MCF 10A (cell line): Measurements from ENCODE around the gene CAPRIN2. TPM values are rescaled to one million over a fixed set of nuclear protein-coding genes. Genes with fewer than 3 reads are reported as not detected.

Experiments
- BruUV-seq: library from RNA; stranded (reverse); fragments of 400-500 nt; replicated peaks from 2 replicates; lab custom pipeline; 2021; lab: Mats Ljungman, UMichigan
- CTCF ChIA-PET: fragments of 300-600 bp; sonication (Branson Sonifier 250); formaldehyde crosslinking; extraction: SDS; loops from one replicate; lab custom pipeline; 2021; ENCODE audit warnings: antibody characterized with exemption, inconsistent platforms; lab: Yijun Ruan, JAX
- POLR2A ChIA-PET: fragments of 300-600, 350-650 bp; sonication (Branson Sonifier 250); formaldehyde crosslinking; extraction: SDS; loops from one replicate; lab custom pipeline; 2020; ENCODE audit warnings: antibody characterized with exemption, inconsistent platforms; lab: Yijun Ruan, JAX
- DNase-seq: peaks from one replicate; pipeline ENCODE4 v3.0.0-alpha.2; 2018; ENCODE audit not compliant: unreplicated experiment
- H3K27ac Mint-ChIP-seq: one replicate; pipeline ENCODE4 v1.8.0; 2022; ENCODE audit warnings: mild to moderate bottlenecking, low read depth, mixed read lengths; ENCODE audit not compliant: unreplicated experiment
- H3K27me3 Mint-ChIP-seq: one replicate; pipeline ENCODE4 v1.8.0; 2022; ENCODE audit warnings: mixed read lengths; ENCODE audit not compliant: insufficient read depth, unreplicated experiment
- H3K36me3 Mint-ChIP-seq: one replicate; pipeline ENCODE4 v1.8.0; 2022; ENCODE audit warnings: mild to moderate bottlenecking, moderate library complexity, mixed read lengths; ENCODE audit not compliant: insufficient read depth, unreplicated experiment
- H3K4me1 Mint-ChIP-seq: one replicate; pipeline ENCODE4 v1.8.0; 2022; ENCODE audit warnings: mixed read lengths; ENCODE audit not compliant: insufficient read depth, unreplicated experiment
- H3K4me3 Mint-ChIP-seq: one replicate; pipeline ENCODE4 v1.8.0; 2022; ENCODE audit warnings: mild to moderate bottlenecking, moderate library complexity, mixed read lengths; ENCODE audit not compliant: unreplicated experiment
- H3K9me3 Mint-ChIP-seq: one replicate; pipeline ENCODE4 v1.8.0; 2022; ENCODE audit warnings: mixed read lengths; ENCODE audit not compliant: unreplicated experiment
- intact Hi-C: fragments of 100-400 bp; cut with micrococcal nuclease; formaldehyde crosslinking; loops from 2 replicates; pipeline ENCODE4 v1.14.1; 2022
- total RNA-seq: library from RNA; stranded (reverse); gene quantifications from 2 replicates; pipeline ENCODE4 v1.2.3, GENCODE V29; 2022
- TF ChIP-seq, protein P1 (sequence below): fragments of 200-600 bp; IDR thresholded peaks from one replicate; pipeline ENCODE4 v1.8.0; 2022; ENCODE audit warnings: antibody characterized with exemption, mild to moderate bottlenecking; ENCODE audit not compliant: unreplicated experiment

Gene CAPRIN2
- total RNA-seq, 1 experiment from 2014 or later, result 33.0 TPM

DNA sequence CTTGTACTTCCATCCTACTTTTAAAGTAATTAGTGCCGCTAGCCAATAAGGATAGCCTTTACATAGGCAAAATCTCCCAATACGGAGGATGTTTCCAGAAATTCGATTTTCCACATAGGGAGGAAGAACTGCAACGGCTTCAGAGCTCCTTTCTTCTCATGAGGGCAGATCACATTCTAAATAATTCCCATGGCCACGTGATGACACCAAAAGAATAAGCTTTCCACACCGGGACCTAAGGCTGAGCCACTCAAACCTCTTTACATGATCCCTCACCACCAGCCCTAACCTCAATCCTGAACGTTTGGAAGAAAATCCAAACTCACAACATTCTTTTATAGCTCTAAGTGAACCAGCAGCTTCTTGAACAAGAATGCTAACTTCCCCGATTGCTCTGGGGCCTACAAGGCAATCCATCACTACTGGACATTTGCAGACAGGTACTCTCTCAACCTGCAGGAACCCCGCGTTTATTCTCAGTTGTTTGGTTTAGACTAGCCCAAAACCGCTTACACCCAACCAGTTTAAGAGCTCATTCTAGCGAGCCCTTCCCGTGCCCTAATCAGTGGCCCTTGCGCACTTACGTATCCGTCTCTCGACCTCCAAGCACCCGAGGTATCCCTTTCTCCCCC is 884 bp downstream of the CAPRIN2 start:
- Mint-ChIP-seq H3K9me3 (no peaks in the 10 kb centered on the region), H3K4me1 (peaks cover 41% of the 10 kb centered on the region), H3K36me3 (no peaks in the 10 kb centered on the region), H3K27ac (peak overlapping the region; percentile 51), H3K27me3 (no peaks in the 10 kb centered on the region), H3K4me3 (peak overlapping the region; percentile 95)
- BruUV-seq, result TSS peak; percentile 50
- POLR2A ChIA-PET, result interaction anchor here (0.6 to 5.4 kb wide), 18 partner anchors 9 to 1011 kb away, joined by 3 to 81 read pairs (median 6); partner anchors contain the start of gene IPO8
- TF ChIP-seq, protein P1, sequence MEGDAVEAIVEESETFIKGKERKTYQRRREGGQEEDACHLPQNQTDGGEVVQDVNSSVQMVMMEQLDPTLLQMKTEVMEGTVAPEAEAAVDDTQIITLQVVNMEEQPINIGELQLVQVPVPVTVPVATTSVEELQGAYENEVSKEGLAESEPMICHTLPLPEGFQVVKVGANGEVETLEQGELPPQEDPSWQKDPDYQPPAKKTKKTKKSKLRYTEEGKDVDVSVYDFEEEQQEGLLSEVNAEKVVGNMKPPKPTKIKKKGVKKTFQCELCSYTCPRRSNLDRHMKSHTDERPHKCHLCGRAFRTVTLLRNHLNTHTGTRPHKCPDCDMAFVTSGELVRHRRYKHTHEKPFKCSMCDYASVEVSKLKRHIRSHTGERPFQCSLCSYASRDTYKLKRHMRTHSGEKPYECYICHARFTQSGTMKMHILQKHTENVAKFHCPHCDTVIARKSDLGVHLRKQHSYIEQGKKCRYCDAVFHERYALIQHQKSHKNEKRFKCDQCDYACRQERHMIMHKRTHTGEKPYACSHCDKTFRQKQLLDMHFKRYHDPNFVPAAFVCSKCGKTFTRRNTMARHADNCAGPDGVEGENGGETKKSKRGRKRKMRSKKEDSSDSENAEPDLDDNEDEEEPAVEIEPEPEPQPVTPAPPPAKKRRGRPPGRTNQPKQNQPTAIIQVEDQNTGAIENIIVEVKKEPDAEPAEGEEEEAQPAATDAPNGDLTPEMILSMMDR, result no peak
- peak; percentile 38 for DNase-seq
- CTCF ChIA-PET, result interaction anchor here (0.6 to 5.7 kb wide), 10 partner anchors 10 to 1416 kb away, joined by 3 to 37 read pairs (median 3); partner anchors contain the start of gene IPO8
- intact Hi-C loops, result loop anchor here (2.0 kb wide), 1 partner anchor 59 kb away; the partner anchor contains the start of gene IPO8

DNA sequence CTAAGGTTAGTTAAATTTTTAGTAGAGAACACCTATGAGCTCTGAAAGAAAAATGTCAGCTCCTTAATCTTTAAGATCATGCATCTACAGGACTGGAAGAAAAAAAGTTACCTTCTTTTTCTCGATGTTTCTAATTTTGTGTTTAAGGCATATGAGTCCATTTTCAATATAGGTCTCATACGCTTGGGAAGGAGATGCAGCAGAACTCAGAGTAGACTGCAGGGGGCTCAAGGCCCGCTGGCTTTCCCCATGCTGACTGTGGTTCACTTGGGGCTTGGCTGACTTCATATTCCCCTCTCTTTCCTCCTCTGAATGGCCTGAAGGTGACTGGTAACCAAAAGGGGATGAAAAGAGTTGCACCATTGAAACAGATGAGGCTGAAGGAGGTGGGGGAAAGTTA is 1.5 kb downstream of the CAPRIN2 start:
- H3K4me1 Mint-ChIP-seq, result peaks cover 45% of the 10 kb centered on the region
- H3K36me3 Mint-ChIP-seq, result peaks cover under 1% of the 10 kb centered on the region
- intact Hi-C loops, result no loop called here
- POLR2A ChIA-PET, result interaction anchor here (0.6 to 5.4 kb wide), 19 partner anchors 8 to 1066 kb away, joined by 3 to 81 read pairs (median 5); partner anchors contain the start of gene IPO8
- no peaks in the 10 kb centered on the region for H3K27me3 Mint-ChIP-seq
- TF ChIP-seq, protein P1, result no peak
- no TSS peak for BruUV-seq
- H3K4me3 Mint-ChIP-seq, result peak overlapping the region; percentile 95
- CTCF ChIA-PET, result interaction anchor here (0.5 to 5.7 kb wide), 10 partner anchors 9 to 558 kb away, joined by 3 to 37 read pairs (median 3); partner anchors contain the start of gene IPO8
- no peaks in the 10 kb centered on the region for H3K9me3 Mint-ChIP-seq
- H3K27ac Mint-ChIP-seq, result peak overlapping the region; percentile 51
- DNase-seq, result peak; percentile 61

DNA sequence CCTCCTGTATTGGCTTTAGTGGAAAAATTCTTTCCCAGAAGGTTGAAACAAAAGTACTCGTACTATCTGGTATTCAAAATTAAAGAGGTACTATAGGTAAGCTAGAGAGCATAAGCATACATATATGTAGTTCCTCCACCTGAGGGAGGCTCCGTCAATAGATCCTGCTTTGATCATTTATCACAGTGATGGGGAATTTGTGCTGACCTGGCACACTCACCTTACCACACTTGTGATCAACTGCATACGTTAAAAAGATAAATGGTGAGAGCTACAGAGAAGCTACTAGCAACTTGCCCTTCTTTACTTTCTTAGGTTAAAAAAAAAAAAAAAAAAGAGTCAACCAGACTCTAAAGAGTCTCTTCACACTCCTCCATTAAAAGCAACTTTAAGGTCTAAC is 2.5 kb downstream of the CAPRIN2 start:
- no peak overlapping the region for H3K27ac Mint-ChIP-seq
- DNase-seq, result no peak
- no peaks in the 10 kb centered on the region for H3K9me3 Mint-ChIP-seq
- BruUV-seq, result no TSS peak
- intact Hi-C loops, result no loop called here
- POLR2A ChIA-PET, result interaction anchor here (0.7 to 4.3 kb wide), 6 partner anchors 13 to 1283 kb away, joined by 3 to 75 read pairs (median 11); partner anchors contain the start of gene IPO8
- CTCF ChIA-PET, result interaction anchor here (1.1 to 5.7 kb wide), 3 partner anchors 42 to 57 kb away, joined by 5 to 37 read pairs (median 22); partner anchors contain the start of gene IPO8
- peaks cover 51% of the 10 kb centered on the region for H3K4me1 Mint-ChIP-seq
- H3K4me3 Mint-ChIP-seq, result no peak overlapping the region
- H3K36me3 Mint-ChIP-seq, result peaks cover 11% of the 10 kb centered on the region
- H3K27me3 Mint-ChIP-seq, result no peaks in the 10 kb centered on the region
- TF ChIP-seq, protein P1, result no peak

DNA sequence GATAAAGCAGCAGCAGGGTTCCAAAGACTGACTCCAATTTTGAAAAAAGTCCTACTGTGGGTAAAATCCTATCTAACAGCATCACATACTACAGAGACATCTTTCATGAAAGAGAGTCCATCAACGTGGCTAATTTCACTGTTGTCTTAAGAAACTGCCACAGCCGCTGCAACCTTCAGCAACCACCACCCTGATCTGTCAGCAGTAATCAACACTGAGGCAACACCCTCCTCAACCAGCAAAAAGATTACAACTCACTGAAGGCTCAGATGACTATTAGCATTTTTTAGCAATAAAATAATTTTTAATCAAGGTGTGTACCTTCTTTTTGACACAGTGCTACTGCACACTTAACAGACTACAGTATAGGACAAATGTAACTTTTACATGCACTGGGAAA is 6.6 kb downstream of the CAPRIN2 start:
- no peak for DNase-seq
- TF ChIP-seq, protein P1, result no peak
- Mint-ChIP-seq H3K9me3 (no peaks in the 10 kb centered on the region), H3K4me3 (no peak overlapping the region), H3K27me3 (no peaks in the 10 kb centered on the region), H3K36me3 (peaks cover 13% of the 10 kb centered on the region), H3K27ac (no peak overlapping the region), H3K4me1 (peaks cover 41% of the 10 kb centered on the region)
- no TSS peak for BruUV-seq
- ChIA-PET POLR2A (no interaction called here), CTCF (interaction anchor here (0.7 kb wide), 1 partner anchor 23 kb away, joined by 3 read pairs; no protein-coding TSS in a partner anchor)
- intact Hi-C loops, result no loop called here
